HepG2 (cell line): ENCODE measurements around the gene MEIS3. TPM values are rescaled to one million over a fixed set of nuclear protein-coding genes. Genes with fewer than 3 reads are reported as not detected.

Source experiments
- ATAC-seq: fragments of 200-7000 bp; cut with Tn5 transposase; 3 replicates; pipeline ENCODE4 v1.9.1; 2020; ENCODE audit warnings: mild to moderate bottlenecking, moderate library complexity
- BruUV-seq: library from RNA; stranded (reverse); fragments of 400-500 nt; replicated peaks from 2 replicates; lab custom pipeline; 2021; lab: Mats Ljungman, UMichigan
- CTCF ChIA-PET: fragments of 300-600 bp; formaldehyde crosslinking; extraction: SDS; loops from one replicate; lab custom pipeline; 2021; ENCODE audit warnings: low total read pairs, inconsistent platforms, low intra/inter-chr PET ratio; lab: Yijun Ruan, JAX
- POLR2A ChIA-PET: fragments of 350-600 bp; sonication (Branson Sonifier 250); formaldehyde crosslinking; loops from one replicate; lab custom pipeline; 2020; ENCODE audit warnings: antibody characterized with exemption, inconsistent platforms; lab: Yijun Ruan, JAX
- DNase-seq: peaks from one replicate; pipeline ENCODE4 v3.0.0-alpha.2; 2015; ENCODE audit warnings: low spot score
- FAIRE-seq: peaks from 3 replicates; lab custom pipeline; 2011; peaks lifted over from hg19 to GRCh38; lab: Jason Lieb, UNC
- H2AFZ ChIP-seq: one replicate; pipeline ENCODE4 v1.6.1; 2011; ENCODE audit warnings: low read length, inconsistent platforms
- H3K27ac ChIP-seq: fragments of 300-600 bp; 3 replicates; pipeline ENCODE4 v1.8.0; 2011; ENCODE audit warnings: mixed run types, mild to moderate bottlenecking, mixed read lengths, low read length, inconsistent platforms; ENCODE audit not compliant: insufficient read depth; ENCODE audit errors: extremely low read length
- H3K27me3 ChIP-seq, 2 experiments: fragments of 200-600 bp in 1 of 2; 2 replicates in 1 of 2; 3 replicates in 1 of 2; pipeline versions ENCODE4 v1.6.0 to v1.8.0; 2011; ENCODE audit warnings: low read length in 2 of 2, mild to moderate bottlenecking in 2 of 2, moderate library complexity in 2 of 2, inconsistent platforms in 1 of 2; ENCODE audit not compliant: insufficient read depth in 2 of 2, control insufficient read depth in 1 of 2
- H3K36me3 ChIP-seq, 2 experiments: fragments of 200-600 bp in 1 of 2; replicated peaks in 1 of 2; 2 replicates in 1 of 2; 3 replicates in 1 of 2; pipeline versions ENCODE4 v1.5.1 to v1.8.0; 2011; ENCODE audit warnings: low read length in 2 of 2, inconsistent platforms in 1 of 2; ENCODE audit not compliant: insufficient read depth in 2 of 2, control insufficient read depth in 1 of 2
- H3K4me1 ChIP-seq: 2 replicates; pipeline ENCODE4 v1.5.1; 2012; ENCODE audit warnings: low read length, inconsistent platforms; ENCODE audit not compliant: insufficient read depth
- H3K4me2 ChIP-seq: 2 replicates; pipeline ENCODE4 v1.6.0; 2011; ENCODE audit warnings: low read depth, low read length, inconsistent platforms
- H3K4me3 ChIP-seq, 3 experiments: fragments of 200-600 bp in 1 of 3; sonication (generic), shearing (Covaris generic) in 1 of 3; replicated peaks in 1 of 3; 2 replicates each; pipeline ENCODE4 v1.5.1; 2011 to 2016; ENCODE audit warnings: low read length in 3 of 3, inconsistent platforms in 2 of 3, low read depth in 2 of 3, mild to moderate bottlenecking in 2 of 3, control low read depth in 1 of 3, mixed read lengths in 1 of 3; ENCODE audit not compliant: insufficient read depth in 1 of 3
- H3K79me2 ChIP-seq: one replicate; pipeline ENCODE4 v1.6.1; 2011; ENCODE audit warnings: low read length, inconsistent platforms; ENCODE audit not compliant: insufficient read depth
- H3K9ac ChIP-seq: 2 replicates; pipeline ENCODE4 v1.6.0; 2011; ENCODE audit warnings: mild to moderate bottlenecking, low read depth, low read length, inconsistent platforms; ENCODE audit not compliant: insufficient read depth
- H3K9me3 ChIP-seq: 2 replicates; pipeline ENCODE4 v1.5.1; 2012; ENCODE audit warnings: mild to moderate bottlenecking, low read length
- H4K20me1 ChIP-seq: 2 replicates; pipeline ENCODE4 v1.6.0; 2011; ENCODE audit warnings: inconsistent platforms, mild to moderate bottlenecking, low read length, moderate library complexity; ENCODE audit not compliant: insufficient read depth
- CHCHD3 ChIP-seq: sonication (generic); formaldehyde crosslinking; IDR thresholded peaks from 2 replicates; pipeline ENCODE4 v1.8.0; 2022; ENCODE audit warnings: mild to moderate bottlenecking, missing genetic modification reagents, moderate library complexity
- EHMT2 ChIP-seq: fragments of 200-600 bp; sonication (generic); IDR thresholded peaks from 2 replicates; pipeline ENCODE4 v1.7.0; 2017; ENCODE audit warnings: antibody characterized with exemption, low read depth, low read length, borderline replicate concordance
- NR1H2 ChIP-seq: sonication (generic); formaldehyde crosslinking; IDR thresholded peaks from 2 replicates; pipeline ENCODE4 v1.8.1; 2022; ENCODE audit warnings: low read depth, missing genetic modification reagents, borderline replicate concordance
- PAF1 ChIP-seq: IDR thresholded peaks from 2 replicates; pipeline ENCODE4 v1.6.1; 2016; ENCODE audit warnings: missing genetic modification reagents, missing compliant biosample characterization
- TMF1 ChIP-seq: sonication (generic); formaldehyde crosslinking; IDR thresholded peaks from 2 replicates; pipeline ENCODE4 v1.8.1; 2022; ENCODE audit warnings: low read depth, missing genetic modification reagents
- ZNF552 ChIP-seq: sonication (generic); formaldehyde crosslinking; IDR thresholded peaks from 2 replicates; pipeline ENCODE4 v1.9.0; 2022; ENCODE audit warnings: missing genetic modification reagents, mild to moderate bottlenecking, borderline replicate concordance
- ZNF768 ChIP-seq: sonication (generic); formaldehyde crosslinking; IDR thresholded peaks from 2 replicates; pipeline ENCODE4 v1.4.0; 2020; ENCODE audit warnings: missing genetic modification reagents
- ZNF781 ChIP-seq: sonication (generic); formaldehyde crosslinking; IDR thresholded peaks from 2 replicates; pipeline ENCODE4 v1.5.1; 2020; ENCODE audit warnings: borderline replicate concordance, mild to moderate bottlenecking, missing genetic modification reagents; ENCODE audit errors: not compliant biosample characterization
- WGBS: methylation state at CpG from one replicate; pipeline ENCODE4 v1.1.6; 2017; ENCODE audit warnings: low lambda C conversion rate; 5-methylcytosine and 5-hydroxymethylcytosine counted together
- in situ Hi-C: cut with HindIII; loops from 2 replicates; pipeline ENCODE4 v1.10.0; 2017; ENCODE audit warnings: low pct_unique_long_range_greater_than_20kb; ENCODE audit not compliant: extremely low pct_ligation_motif_present
- intact Hi-C: fragments of 100-400 bp; cut with micrococcal nuclease; formaldehyde crosslinking; loops from one replicate; pipeline ENCODE4 v1.10.0; 2022; ENCODE audit not compliant: unreplicated experiment
- polyA plus RNA-seq, 8 experiments: library from polyadenylated mRNA; depleted of rRNA in 3 of 8; stranded (reverse) in 7 of 8; unstranded in 1 of 8; fragments of >200 nt; fragmentation: Illumina TruSeq in 4 of 8; extraction: Trizol in 4 of 8; gene quantifications; 2 replicates each; pipeline versions ENCODE4 v1.2.1 to v1.2.3, GENCODE V29; 2011 to 2016; ENCODE audit warnings: low read depth in 4 of 8, missing spikeins in 1 of 8, mixed read lengths in 1 of 8; ENCODE audit not compliant: insufficient read depth in 1 of 8
- total RNA-seq, 5 experiments: library from RNA; depleted of rRNA; stranded (reverse); fragments of >200 nt; fragmentation: Illumina TruSeq; extraction: Trizol; gene quantifications; 2 replicates each; pipeline ENCODE4 v1.2.3, GENCODE V29; 2016; ENCODE audit warnings: low read depth in 1 of 5

The MEIS3 gene
- total and polyA plus RNA-seq, 2 of the 13 experiments (the other 11 are each of a cell fraction or from before 2014, with no cell fraction given) = 0.09 to 0.70 TPM

DNA sequence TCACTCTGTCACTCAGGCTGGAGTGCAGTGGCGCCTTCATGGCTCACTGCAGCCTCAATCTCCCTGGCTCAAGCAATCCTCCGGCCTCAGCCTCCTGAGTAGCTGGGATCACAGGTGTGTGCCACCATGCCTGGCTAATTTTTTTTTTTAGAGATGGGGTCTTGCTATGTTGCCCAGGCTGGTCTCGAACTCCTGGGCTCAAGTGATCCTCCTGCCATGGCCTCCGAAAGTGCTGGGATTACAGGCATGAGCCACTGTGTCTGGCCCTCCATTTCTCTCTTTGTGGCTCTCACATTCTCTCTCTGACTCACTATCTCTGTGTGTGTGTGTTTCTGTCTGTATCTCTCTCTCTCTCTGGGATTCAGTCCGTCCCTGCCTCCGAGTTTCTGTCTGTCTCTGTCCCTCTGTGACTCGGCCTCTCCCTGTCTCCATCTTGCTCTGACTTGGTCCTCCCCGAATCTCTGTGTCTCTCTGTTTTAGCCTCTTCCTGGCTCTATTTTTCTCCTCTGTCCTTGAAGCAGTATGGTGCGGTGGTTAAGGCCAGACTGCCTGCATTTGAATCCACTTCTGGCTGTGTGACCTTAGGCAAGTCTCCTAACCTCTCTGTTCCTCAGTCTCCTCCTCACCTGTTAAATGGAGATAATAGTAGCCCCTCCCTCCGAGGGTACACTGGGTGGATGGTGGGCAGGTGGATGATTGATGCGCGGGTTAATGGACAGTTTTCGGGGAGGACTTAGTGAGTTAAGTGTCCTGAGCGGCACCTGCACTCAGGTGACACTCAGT is 11.0 kb downstream of the MEIS3 start:
- intact Hi-C loops = no loop called here
- no peak for ATAC-seq

DNA sequence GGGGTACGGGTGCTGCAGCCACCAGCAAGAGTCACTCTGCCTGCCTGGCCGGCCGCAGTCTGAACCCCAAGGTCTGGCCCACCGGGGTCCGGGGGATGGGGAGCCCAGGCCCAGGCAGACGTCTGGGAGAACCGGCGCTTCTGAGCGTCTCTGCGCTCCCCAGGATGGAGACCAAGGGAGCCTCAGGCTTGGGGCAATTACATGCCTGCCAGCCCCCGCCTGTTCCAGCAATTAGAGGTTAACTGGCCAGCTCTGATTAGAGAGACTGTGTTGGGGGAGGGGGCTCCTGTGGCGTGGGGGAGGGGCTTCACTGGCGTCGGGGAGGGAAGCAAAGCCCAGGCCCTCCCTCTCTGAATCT is 11.9 kb downstream of the MEIS3 start:
- WGBS = 20% methylated on average over 3 of the region's 14 CpGs
- FAIRE-seq (no peak), DNase-seq (no peak), ATAC-seq (peak; percentile 27; the same call in 2 of the 3 replicates)
- Histone ChIP-seq H3K79me2 (no peaks in the 10 kb centered on the region), H3K9ac (no peak overlapping the region), H3K4me2 (no peak overlapping the region), H3K9me3 (no peaks in the 10 kb centered on the region), H3K4me3 (no peak overlapping the region), H2AFZ (no peak overlapping the region), H3K4me1 (no peaks in the 10 kb centered on the region), H4K20me1 (0 out of 2 replicates have a peak, but pooled peaks cover 6% of the 10 kb centered on the region), H3K27me3 (peaks cover 0 to 27% of the 10 kb centered on the region in 2 experiments; a peak in 4 of 5 replicates), H3K27ac (no peak overlapping the region), H3K36me3 (no peaks in the 10 kb centered on the region)
- in situ Hi-C loops (no loop called here), intact Hi-C loops (no loop called here)
- BruUV-seq = no TSS peak
- POLR2A ChIA-PET = no interaction called here
- CTCF ChIA-PET = no interaction called here
- no peak for TF ChIP-seq NR1H2 (CRISPR knock-in tag)
- no peak for TF ChIP-seq ZNF781 (CRISPR knock-in tag)
- 0 out of 2 replicates have a peak, but pooled peaks have one; percentile 1 for TF ChIP-seq TMF1 (CRISPR knock-in tag)
- TF ChIP-seq EHMT2 = 0 out of 2 replicates have a peak, but pooled peaks have one; percentile 44
- TF ChIP-seq PAF1 (CRISPR knock-in tag) = no peak
- no peak for TF ChIP-seq ZNF552

More for the DNA sequence above, 11.0 kb downstream of the MEIS3 start:
- FAIRE-seq (no peak), DNase-seq (no peak)
- TF ChIP-seq ZNF768 (CRISPR knock-in tag) (peak; percentile 76), CHCHD3 (CRISPR knock-in tag) (no peak)
- in situ Hi-C loops = no loop called here
- H3K4me2 ChIP-seq = no peak overlapping the region
- no peak overlapping the region for H3K4me3 ChIP-seq
- no peaks in the 10 kb centered on the region for H3K4me1 ChIP-seq
- no peaks in the 10 kb centered on the region for H3K36me3 ChIP-seq
- H3K27me3 ChIP-seq = peaks cover 0 to 30% of the 10 kb centered on the region in 2 experiments; a peak in 4 of 5 replicates
- H3K9ac ChIP-seq = no peak overlapping the region
- H2AFZ ChIP-seq = no peak overlapping the region
- 0 out of 2 replicates have a peak, but pooled peaks cover 6% of the 10 kb centered on the region for H4K20me1 ChIP-seq
- no peak overlapping the region for H3K27ac ChIP-seq
- 33% methylated on average over 14 of the region's 14 CpGs for WGBS
- POLR2A ChIA-PET = no interaction called here
- H3K79me2 ChIP-seq = no peaks in the 10 kb centered on the region
- CTCF ChIA-PET = no interaction called here
- no peaks in the 10 kb centered on the region for H3K9me3 ChIP-seq
- no TSS peak for BruUV-seq
